ENCODE measurements around the gene CFHR5.
"Not testable (repeated sequence)": the region's sequence is repeated elsewhere in the genome, so short reads cannot be mapped to it uniquely, and the experiment has no call there.

CFHR5 gene

GRCh38 chr1:196977278-196977677 lies at the start of gene CFHR5:
CFHR5 (plus strand) TSS chr1:196977556; CDS start chr1:196977665, 109 bp downstream.
- DNase-seq, result no peak

- DNase-seq, result not testable (repeated sequence)
These were observed 44.5 kb upstream of the CFHR5 start for GRCh38 chr1:196932853-196933252.

DNA sequence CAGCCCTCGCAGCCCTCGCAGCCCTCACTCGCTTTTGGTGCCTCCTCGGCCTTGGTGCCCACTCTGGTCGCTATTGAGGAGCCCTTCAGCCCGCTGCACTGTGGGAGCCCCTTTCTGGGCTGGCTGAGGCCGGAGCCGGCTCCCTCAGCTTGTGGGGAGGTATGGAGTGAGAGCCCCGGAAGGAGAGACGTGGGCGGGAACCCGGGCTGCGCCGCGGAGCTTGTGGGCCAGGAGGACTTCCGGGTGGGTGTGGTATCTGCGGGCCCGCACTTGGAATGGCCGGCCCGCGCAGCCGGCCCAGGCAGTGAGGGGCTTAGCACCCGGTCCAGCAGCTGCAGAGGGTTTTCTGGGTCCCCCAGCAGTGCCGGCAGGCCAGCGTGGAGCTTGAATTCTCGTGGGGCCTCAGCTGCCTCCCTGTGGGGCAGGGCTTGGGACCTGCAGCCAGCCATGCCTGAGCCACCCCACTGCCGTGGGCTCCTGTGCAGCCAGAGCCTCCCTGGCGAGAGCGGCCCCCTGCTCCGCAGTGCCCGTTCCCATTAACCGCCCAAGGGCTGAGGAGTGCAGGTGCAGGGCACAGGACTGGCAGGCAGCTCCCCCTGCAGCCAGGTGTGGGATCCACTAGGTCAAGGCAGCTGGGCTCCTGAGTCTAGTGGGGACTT lies 43.7 kb upstream of the CFHR5 start:
- no peak for DNase-seq

- DNase-seq, result peak in 1 of 3 experiments; percentile 12
These were observed 35.9 kb upstream of the CFHR5 start for GRCh38 chr1:196941474-196941873.

DNA sequence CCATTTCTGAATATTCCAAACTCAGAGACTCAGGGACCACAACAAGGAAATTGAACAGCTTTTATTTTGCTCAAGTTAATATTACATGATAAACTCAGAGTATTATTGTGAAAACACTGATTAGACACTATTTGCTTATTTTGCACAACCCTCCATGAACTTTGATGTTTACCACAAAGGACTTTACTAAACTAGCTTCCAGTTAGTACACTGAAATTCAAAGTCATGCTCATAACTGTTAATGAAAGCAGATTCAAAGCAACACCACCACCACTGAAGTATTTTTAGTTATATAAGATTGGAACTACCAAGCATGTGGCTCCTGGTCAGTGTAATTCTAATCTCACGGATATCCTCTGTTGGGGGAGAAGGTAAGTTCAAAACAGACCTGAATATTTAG lies 33.8 kb upstream of the CFHR5 start, which contains the start of gene CFHR2:
CFHR2 (plus strand) TSS at position 171 of the 400 bp plus-strand sequence; CDS start at position 314, 143 bp downstream.
- DNase-seq, result not testable (repeated sequence)

DNA sequence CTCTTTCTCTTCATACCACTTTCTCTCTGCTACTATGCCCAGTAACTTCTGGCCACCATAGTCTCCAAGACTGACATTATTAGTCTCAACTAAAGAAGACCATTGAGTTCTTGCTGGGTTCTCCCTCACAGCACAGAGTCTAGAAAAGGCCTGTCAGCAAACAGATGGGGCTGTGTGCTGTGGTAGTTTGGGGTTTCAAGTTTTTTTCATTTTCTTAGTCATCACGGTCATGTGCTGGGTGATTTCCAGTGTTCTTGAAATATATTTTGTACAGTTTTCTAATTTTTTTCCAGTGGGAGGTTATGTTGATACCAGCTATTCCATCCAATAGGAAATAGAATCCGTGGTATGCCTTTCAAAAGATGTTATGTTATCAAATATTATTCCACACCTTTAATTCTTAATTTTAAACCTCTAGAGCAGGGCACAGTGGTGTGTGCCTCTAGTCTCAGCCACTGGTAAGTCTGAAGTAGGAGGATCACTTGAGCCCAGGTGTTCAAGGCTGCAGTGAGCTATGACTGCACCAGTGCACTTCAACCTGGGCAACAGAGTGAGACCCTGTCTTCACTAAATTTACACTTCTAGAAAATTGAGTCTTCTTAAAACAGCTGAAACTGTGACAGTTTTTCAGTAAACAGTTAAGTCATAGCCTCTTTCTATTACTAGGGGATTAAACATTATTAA lies 25.5 kb upstream of the CFHR5 start:
- no peak for DNase-seq

DNA sequence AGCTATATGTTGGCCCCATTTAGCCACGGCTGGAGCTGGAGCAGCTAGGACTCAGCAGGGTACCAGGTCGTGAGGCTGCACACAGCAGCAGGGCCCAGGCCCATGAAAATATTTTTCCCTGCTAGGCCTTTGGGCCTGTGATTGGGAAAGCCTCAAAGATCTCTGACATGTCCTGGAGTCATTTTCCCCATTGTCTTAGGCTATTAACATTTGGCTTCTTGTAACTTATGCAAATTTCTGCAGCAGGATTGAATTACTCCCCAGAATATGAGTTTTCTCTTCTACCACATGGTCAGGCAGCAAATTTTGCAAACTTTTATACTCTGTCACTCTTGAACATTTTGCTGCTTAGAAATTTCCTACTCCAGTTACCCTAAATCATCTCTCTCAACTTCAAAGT lies 22.6 kb upstream of the CFHR5 start:
- DNase-seq, result no peak

DNA sequence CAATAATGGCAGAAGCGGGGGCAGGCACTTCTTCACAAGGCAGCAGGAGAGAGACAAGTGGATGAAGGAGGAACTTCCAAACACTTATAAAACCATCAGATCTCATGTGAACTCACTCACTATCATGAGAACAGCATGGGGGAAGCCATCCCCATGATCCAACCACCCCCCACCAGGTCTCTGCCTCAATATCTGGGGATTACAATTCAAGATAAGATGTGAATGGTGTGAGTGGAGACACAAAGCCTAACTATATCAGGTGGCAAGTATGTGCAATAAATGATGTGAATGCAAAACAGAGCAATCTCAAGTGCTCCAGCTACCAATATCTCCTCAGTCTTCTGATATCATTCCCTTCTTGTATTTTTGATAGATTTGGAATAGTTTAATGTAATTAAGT lies 21.4 kb upstream of the CFHR5 start:
- DNase-seq, result no peak

GRCh38 chr1:196960854-196961253 lies 16.5 kb upstream of the CFHR5 start:
- no peak for DNase-seq

DNA sequence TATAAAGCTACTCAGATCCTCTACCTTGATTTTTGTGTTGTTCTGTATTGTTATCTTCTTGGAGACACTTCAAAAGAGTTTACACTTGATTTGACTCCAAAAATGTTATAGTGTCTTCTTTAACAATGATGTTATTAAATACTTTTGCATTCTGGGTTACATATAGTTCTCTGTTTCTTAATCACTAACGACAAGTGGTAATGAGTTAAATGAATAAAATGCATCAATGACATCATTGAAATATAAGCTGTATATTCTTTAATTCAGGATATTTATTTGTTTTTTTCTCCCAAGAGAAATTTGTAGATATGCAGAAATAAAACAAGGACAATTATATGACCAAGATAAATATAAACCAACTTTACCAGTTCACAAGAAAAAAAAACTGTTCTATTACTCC lies 7.2 kb upstream of the CFHR5 start:
- DNase-seq, result no peak

DNA sequence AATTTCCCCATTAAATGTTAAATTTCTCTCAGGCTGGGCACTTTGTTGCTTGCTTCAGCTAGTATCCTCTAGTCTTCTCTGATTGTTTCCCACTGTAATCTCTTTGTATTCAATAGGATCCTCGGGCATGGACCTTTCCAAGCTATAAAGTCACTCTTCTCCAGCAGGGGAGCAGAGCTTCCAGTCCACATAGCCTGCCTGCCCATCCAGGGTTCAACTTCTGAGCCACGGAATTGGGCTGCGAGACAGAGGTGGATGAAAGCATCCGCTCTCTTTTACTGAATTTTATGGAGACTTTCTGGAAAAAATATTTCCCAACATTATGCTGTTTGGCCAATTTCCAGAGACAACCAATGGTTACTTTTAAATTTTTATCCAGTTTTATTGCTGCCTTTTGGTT lies 1.1 kb upstream of the CFHR5 start:
- DNase-seq, result no peak

DNA sequence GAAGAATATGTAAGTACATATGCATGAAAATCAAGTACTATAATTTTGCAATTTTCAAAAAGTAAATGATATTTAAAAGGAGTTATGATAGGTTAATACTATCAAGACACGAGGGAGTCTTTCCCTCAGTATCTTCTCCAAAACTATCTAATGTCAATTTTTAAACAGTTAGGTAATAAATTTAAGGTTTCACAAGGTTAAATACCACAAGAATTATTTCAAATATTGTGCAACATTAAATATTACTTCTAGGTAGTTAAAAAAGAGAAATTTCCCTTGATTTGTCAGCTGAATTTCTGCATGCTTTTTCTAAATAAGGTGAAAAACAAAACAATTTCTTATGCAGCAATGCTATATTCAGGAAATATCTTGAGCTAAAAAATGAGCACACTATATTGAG lies 3.5 kb downstream of the CFHR5 start:
- no peak for DNase-seq

DNA sequence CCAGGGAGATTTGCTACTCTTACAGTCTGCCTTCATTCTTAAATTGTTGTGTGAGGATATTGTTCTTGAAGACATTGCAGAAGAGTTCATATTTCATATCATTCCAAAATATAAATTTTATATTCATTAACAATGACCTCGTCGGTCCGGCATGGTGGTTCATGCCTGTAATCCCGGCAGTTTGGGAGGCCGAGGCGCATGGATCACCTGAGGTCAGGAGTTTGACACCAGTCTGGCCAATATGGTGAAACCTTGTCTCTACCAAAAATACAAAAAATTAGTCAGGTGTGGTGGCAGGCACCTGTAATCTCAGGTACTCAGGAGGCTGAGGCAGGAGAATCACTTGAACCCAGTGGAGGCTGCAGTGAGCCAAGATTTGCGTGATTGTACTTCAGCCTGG lies 4.9 kb downstream of the CFHR5 start:
- not testable (repeated sequence) for DNase-seq

DNA sequence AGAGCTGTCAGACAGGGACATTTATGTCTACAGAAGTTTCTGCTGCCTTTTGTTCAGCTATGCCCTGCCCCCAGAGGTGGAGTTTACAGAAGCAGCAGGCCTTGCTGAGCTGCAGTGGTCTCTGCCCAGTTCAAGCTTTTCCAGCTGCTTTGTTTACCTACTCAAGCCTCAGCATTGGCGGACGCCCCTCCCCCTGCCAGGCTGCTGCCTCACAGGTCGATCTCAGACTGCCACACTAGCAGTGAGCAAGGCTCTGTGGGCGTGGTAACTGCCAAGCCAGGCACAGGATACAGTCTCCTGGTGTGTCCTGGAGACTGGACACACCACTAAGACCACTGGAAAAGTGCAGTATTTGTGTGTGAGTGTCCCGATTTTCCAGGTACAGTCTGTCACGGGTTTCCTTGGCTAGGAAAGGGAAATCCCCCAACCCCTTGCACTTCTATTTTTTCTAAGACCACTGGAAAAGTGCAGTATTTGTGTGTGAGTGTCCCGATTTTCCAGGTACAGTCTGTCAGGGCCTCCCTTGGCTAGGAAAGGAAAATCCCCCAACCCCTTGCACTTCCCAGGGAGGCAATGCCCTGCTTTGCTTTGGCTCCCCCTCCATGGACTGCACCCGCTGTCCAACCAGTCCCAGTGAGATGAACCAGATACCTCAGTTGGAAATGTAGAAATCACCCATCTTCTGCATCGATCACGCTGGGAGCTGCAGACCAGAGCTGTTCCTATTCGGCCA lies 14.7 kb downstream of the CFHR5 start:
- DNase-seq, result peak; percentile 78 to 95 (median 90)

- DNase-seq, result no peak
These were observed 16.6 kb downstream of the CFHR5 start for GRCh38 chr1:196993916-196994315.

DNA sequence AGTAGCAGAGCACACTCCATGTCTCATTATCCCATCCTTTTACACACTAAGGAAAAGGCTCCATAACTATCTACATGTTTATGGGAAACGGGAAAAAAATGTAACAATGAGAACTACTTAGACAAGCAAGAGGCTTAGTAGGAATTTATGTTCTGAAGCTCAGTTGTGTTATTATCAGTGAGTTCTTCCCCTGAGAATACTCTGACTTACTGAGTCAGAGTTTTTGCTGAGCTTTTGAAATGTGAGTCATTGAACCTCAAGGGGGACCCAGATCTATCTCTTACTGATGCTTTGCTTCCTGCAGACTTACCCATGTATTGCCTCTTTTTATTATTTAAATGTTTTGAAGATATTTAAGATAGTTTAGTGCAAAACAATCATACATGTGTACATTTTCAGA lies 20.1 kb downstream of the CFHR5 start:
- no peak for DNase-seq

DNA sequence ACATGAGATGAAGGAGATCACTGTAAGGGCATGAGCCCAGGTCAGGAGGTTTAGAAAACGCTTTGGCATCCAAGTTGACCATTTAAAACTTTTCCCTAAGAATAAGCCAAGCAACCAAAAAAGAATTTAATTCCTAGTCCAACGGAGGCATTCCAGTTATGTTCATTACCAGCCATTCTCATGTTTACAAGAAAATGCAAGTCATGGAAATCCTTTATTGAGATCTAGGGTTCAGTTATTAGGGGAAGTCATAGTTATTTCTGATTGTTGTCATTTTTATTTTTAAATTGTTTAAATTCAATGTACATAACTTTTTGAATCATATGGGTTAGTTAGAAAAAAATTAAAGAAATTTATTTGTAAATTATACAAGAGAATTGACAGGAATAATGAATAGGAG lies 24.5 kb downstream of the CFHR5 start:
- DNase-seq, result no peak

DNA sequence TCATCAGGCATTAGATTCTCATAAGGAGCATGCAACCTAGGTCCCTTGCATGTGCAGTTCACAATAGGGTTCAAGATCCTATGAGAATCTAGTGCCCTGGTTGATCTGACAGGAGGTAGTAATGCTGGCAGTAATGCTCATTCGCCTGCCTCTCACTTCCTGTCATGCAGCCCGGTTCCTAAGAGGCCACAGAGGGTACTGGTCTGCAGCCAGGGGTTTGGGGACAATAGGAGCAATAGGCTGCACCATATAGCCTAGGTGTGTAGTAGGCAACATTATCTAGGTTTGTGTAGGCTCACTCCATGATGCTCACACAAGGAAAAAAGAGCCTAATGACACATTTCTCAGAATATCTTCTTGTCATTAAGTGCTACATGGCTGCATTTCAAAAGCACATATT lies 25.8 kb downstream of the CFHR5 start:
- DNase-seq, result no peak

DNA sequence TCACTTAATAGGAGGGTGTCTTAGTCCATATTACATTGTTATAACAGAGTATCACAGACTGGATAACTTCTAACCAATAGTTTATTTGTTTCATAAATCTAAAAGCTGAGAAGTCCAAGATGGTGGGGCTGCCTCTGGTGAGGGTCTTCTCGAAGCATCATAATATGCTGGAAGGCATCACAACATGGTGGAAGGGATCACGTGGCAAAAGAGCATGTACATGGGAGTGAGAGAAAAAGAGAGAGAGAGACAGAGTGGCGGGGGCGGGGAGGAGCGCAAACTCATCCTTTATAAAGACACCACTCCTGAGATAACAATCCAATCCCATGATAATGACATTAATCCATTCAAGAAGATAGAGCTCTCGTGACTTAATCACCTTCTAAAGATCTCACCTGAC lies 31.5 kb downstream of the CFHR5 start:
- no peak for DNase-seq

- no peak for DNase-seq
These were observed 34.3 kb downstream of the CFHR5 start for GRCh38 chr1:197011614-197012013.

DNA sequence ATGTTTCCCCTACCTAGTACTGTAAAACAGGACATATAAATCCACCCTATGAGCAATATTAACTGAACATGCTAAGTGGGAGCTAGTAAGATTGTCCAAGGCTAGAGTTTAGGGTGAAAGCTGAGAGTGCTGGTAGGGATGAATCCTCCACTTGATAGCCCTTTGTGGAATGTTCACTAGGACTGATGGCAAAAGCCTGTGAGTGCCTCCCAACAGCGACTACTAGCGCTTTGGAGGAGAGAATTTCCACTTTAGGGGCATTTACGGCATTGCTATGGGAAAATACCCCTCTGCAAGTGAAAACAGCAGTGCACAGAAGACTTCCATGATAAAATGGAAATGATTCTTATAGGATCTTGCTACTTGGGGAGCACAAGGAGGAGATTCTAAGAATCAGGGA lies 35.9 kb downstream of the CFHR5 start:
- no peak for DNase-seq

DNA sequence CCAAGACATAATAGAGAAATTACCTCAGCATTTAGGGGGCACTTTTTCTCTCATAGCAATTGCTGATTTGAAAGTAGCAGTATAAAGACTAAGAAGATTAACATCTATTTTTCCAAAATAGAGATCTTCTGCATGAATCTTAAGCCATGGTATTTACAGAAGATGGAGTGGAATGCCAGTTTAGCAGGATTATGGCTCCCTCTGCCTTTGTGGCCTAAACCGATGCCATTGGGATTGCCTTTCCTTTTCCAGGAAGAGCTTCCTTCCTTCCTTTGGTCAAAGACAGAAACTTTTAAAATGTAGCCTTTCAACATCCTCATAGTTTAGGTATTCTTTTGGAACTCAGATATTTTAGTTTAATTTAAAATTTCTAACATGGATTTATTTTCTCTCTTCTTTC lies 39.4 kb downstream of the CFHR5 start:
- no peak for DNase-seq

- DNase-seq, result no peak
These were observed 40.3 kb downstream of the CFHR5 start for GRCh38 chr1:197017558-197018146.

DNA sequence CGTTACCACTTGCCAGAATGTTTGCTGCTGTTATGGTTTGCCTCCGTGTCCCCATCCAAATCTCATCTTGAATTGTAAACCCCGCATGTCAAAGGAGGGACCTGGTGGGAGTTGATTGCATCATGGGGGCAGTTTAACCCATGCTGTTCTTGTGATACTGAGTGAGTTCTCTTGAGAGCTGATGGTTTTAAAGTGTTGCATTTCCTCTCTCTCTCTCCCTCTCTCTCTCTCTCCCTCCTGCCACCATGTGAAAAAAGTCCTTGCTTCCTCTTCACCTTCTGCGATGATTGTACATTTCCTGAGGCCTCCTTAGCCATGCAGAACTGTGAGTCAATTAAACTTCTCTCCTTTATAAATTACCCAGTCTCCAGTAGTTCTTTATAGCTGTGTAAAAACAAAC lies 44.4 kb downstream of the CFHR5 start:
- no peak for DNase-seq
